ENCODE results near the gene ETV1. TPM values are rescaled to one million over a fixed set of nuclear protein-coding genes. Genes with fewer than 3 reads are reported as not detected.
"Not testable (repeated sequence)": the region's sequence is repeated elsewhere in the genome, so short reads cannot be mapped to it uniquely, and the experiment has no call there.

The ETV1 gene
- total and polyA plus RNA-seq, 2 experiments from 2014 or later = 70.3 to 93.7 TPM

DNA sequence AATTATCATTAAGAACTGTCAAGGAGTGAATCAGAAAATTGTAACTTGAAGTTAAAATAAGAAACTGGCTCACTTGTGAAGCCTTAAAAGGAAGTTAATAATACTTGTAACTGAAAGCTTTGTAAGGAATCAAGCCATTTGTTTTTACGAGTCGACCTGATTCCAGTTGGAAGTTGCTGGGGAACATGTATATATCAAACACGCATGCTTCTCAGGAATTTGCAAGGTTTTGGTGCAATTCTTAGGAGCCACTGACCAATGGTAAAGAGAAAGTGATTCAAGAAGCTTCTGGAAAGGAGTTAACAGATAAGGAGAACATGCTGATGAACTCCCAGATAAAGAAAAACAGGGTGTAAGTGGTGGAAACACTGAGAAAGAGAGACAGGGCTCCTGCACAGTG is 56.4 kb downstream of the ETV1 start:
- peaks cover 75% of the 10 kb centered on the region for H3K36me3 ChIP-seq
- peak overlapping the region; percentile 22 for H3K27ac ChIP-seq
- no peak overlapping the region for H3K4me3 ChIP-seq
- no peaks in the 10 kb centered on the region for H3K9me3 ChIP-seq (ENCODE audit: low read depth)
- H3K4me1 ChIP-seq (ENCODE audit: low read depth) = peaks cover 14% of the 10 kb centered on the region
- no peaks in the 10 kb centered on the region for H3K27me3 ChIP-seq
- peak in 1 of 2 donors; percentile 21 for DNase-seq (ENCODE audit: low read depth in 1 of 2, low spot score in 1 of 2)
- TF ChIP-seq, protein P1, sequence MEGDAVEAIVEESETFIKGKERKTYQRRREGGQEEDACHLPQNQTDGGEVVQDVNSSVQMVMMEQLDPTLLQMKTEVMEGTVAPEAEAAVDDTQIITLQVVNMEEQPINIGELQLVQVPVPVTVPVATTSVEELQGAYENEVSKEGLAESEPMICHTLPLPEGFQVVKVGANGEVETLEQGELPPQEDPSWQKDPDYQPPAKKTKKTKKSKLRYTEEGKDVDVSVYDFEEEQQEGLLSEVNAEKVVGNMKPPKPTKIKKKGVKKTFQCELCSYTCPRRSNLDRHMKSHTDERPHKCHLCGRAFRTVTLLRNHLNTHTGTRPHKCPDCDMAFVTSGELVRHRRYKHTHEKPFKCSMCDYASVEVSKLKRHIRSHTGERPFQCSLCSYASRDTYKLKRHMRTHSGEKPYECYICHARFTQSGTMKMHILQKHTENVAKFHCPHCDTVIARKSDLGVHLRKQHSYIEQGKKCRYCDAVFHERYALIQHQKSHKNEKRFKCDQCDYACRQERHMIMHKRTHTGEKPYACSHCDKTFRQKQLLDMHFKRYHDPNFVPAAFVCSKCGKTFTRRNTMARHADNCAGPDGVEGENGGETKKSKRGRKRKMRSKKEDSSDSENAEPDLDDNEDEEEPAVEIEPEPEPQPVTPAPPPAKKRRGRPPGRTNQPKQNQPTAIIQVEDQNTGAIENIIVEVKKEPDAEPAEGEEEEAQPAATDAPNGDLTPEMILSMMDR (IDR thresholded peaks at IDR 0.05; ENCODE audit: low read depth, low read length) = no peak

DNA sequence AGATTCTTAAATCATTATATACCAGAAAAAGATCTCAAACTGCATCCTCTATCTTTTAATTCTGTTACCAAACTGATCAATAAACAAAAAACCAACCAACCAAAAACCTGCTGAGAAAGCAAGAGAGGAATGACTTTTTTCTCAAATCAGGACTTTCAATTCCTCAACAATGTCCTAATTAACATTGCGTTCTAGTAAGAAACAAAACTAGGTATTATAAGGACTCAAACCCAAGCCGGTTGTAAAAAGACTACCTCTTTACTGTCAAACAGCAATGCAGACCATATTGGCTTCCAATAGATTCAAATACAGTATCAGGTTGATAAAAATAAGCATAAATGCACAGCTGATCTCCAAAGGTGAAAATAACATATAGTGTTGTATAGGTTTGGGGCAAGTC is 57.3 kb downstream of the ETV1 start:
- H3K36me3 ChIP-seq = peaks cover 73% of the 10 kb centered on the region
- H3K27ac ChIP-seq = no peak overlapping the region
- no peaks in the 10 kb centered on the region for H3K27me3 ChIP-seq
- no peaks in the 10 kb centered on the region for H3K9me3 ChIP-seq (ENCODE audit: low read depth)
- no peak overlapping the region for H3K4me3 ChIP-seq
- no peak for DNase-seq (ENCODE audit: low read depth in 1 of 2, low spot score in 1 of 2)
- H3K4me1 ChIP-seq (ENCODE audit: low read depth) = peaks cover 14% of the 10 kb centered on the region
- TF ChIP-seq, protein P1 (IDR thresholded peaks at IDR 0.05; ENCODE audit: low read depth, low read length) = no peak

DNA sequence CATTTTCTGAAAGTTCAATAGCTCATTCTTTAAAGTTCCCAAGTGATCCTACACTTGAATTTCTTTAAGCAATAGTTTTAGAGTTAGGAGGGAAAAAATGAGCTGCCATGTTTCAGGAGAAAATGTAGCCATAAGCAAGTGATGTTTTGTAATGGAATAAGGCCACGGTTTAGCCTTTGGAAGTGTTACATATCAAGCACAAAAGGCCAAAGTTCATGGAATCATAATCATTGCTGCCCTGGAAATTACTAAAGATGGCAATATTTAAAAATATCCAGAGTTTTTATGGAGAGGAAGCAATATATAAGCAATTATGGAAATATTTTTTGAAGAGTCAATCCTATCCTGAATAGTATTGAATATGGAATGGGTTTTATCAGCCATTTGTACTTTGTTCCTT is 68.4 kb downstream of the ETV1 start:
- no peaks in the 10 kb centered on the region for H3K9me3 ChIP-seq (ENCODE audit: low read depth)
- H3K27me3 ChIP-seq = no peaks in the 10 kb centered on the region
- H3K27ac ChIP-seq = peak overlapping the region; percentile 87
- H3K4me1 ChIP-seq (ENCODE audit: low read depth) = peaks cover 17% of the 10 kb centered on the region
- no peak for DNase-seq (ENCODE audit: low read depth in 1 of 2, low spot score in 1 of 2)
- peaks cover 19% of the 10 kb centered on the region for H3K36me3 ChIP-seq
- H3K4me3 ChIP-seq = no peak overlapping the region
- TF ChIP-seq, protein P1 (IDR thresholded peaks at IDR 0.05; ENCODE audit: low read depth, low read length) = no peak

DNA sequence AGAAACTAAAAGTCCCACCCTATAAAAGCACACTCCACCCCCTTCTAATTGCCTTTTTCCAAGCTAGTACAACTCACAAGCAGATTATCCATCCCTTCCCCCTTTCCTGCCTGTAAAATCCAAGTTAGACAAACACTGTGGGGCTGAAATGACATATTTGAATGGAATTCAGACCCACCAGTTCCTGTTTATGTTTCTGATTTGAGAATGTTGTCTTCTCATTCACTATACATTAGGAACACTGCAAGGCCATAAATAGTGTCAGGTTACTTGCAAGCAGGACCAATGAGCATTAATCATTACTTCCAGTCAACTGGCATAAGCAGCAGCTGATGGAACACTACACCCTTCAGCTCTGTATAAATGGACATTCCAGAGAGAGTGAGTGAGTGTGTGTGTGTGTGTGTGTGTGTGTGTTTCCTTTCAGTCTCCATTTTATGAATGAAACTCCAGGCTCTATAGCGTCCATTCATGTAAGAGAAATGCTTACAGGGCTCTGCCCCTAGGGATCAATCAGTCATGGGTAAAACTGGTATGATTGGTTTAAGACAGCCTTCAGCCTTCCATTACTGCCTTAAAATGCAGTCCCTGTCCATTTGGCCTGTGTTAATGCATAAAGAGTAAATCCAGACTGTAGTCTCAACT is 69.3 kb downstream of the ETV1 start:
- H3K27me3 ChIP-seq = no peaks in the 10 kb centered on the region
- H3K4me1 ChIP-seq (ENCODE audit: low read depth) = peaks cover 17% of the 10 kb centered on the region
- H3K4me3 ChIP-seq = no peak overlapping the region
- peak; percentile 87 to 99 for DNase-seq (ENCODE audit: low read depth in 1 of 2, low spot score in 1 of 2)
- peaks cover 21% of the 10 kb centered on the region for H3K36me3 ChIP-seq
- H3K27ac ChIP-seq = peak overlapping the region; percentile 87
- TF ChIP-seq, protein P1 (IDR thresholded peaks at IDR 0.05; ENCODE audit: low read depth, low read length) = no peak
- H3K9me3 ChIP-seq (ENCODE audit: low read depth) = no peaks in the 10 kb centered on the region

DNA sequence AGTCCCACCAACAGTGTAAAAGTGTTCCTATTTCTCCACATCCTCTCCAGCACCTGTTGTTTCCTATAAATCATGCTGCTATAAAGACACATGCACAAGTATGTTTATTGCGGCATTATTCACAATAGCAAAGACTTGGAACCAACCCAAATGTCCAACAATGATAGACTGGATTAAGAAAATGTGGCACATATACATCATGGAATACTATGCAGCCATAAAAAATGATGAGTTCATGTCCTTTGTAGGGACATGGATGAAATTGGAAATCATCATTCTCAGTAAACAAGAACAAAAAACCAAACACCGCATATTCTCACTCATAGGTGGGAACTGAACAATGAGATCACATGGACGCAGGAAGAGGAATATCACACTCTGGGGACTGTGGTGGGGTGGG is 71.1 kb downstream of the ETV1 start:
- H3K27me3 ChIP-seq; H3K4me3 ChIP-seq; H3K9me3 ChIP-seq (ENCODE audit: low read depth); DNase-seq (ENCODE audit: low read depth in 1 of 2, low spot score in 1 of 2); H3K27ac ChIP-seq: not testable (repeated sequence)
- H3K4me1 ChIP-seq (ENCODE audit: low read depth) = peaks cover 13% of the 10 kb centered on the region
- H3K36me3 ChIP-seq = peaks cover 21% of the 10 kb centered on the region

DNA sequence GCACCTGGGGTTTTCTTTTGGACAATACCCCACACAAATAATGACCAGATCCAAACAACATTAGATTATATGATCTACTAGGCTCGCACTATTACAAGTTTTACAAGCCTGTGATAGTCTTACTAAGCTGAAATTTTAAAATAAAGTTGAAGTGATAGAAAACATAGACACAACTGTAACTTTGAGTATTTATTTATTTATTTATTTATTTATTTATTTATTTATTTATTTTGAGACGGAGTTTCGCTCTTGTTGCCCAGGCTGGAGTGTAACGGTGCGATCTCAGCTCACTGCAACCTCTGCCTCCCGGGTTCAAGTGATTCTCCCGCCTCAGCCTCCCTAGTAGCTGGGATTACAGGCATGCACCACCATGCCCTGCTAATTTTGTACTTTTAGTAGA is 72.4 kb downstream of the ETV1 start:
- peaks cover 13% of the 10 kb centered on the region for H3K4me1 ChIP-seq (ENCODE audit: low read depth)
- peaks cover 14% of the 10 kb centered on the region for H3K36me3 ChIP-seq
- DNase-seq (ENCODE audit: low read depth in 1 of 2, low spot score in 1 of 2); H3K27me3 ChIP-seq; H3K27ac ChIP-seq; H3K9me3 ChIP-seq (ENCODE audit: low read depth); H3K4me3 ChIP-seq: not testable (repeated sequence)
